Sciatic nerve (tissue), 2 donors: ENCODE data around the gene CYP4Z1. TPM values are rescaled to one million over a fixed set of nuclear protein-coding genes. Genes with fewer than 3 reads are reported as not detected.
"Not testable (repeated sequence)": the region's sequence is repeated elsewhere in the genome, so short reads cannot be mapped to it uniquely, and the experiment has no call there.

ENCODE experiments used
- ATAC-seq: fragments of 200-7000 bp; cut with Tn5 transposase; one replicate; pipeline ENCODE4 v1.9.1; 2020; ENCODE audit warnings: mild to moderate bottlenecking, moderate library complexity
- DNase-seq: peaks from one replicate; pipeline ENCODE4 v3.0.0-alpha.2; 2020; ENCODE audit warnings: low spot score
- intact Hi-C: fragments of 100-400 bp; cut with DNase I; formaldehyde crosslinking; loops from one replicate; pipeline ENCODE4 v1.14.2; 2022
- total RNA-seq: library from RNA; stranded (reverse); fragmentation: NEBNext Ultra II Directional; extraction: Animal tissue kit (Norgen Biotek cat#: 25700); gene quantifications from one replicate; pipeline ENCODE4 v1.2.1, GENCODE V29; 2021
- donor health status: DM: no; HTN: no; CAD: no.
- donor health status: DM: no; HTN: no; CAD: no.

CYP4Z1 gene, protein sequence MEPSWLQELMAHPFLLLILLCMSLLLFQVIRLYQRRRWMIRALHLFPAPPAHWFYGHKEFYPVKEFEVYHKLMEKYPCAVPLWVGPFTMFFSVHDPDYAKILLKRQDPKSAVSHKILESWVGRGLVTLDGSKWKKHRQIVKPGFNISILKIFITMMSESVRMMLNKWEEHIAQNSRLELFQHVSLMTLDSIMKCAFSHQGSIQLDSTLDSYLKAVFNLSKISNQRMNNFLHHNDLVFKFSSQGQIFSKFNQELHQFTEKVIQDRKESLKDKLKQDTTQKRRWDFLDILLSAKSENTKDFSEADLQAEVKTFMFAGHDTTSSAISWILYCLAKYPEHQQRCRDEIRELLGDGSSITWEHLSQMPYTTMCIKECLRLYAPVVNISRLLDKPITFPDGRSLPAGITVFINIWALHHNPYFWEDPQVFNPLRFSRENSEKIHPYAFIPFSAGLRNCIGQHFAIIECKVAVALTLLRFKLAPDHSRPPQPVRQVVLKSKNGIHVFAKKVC
- total RNA-seq, result 3.5 TPM

DNA sequence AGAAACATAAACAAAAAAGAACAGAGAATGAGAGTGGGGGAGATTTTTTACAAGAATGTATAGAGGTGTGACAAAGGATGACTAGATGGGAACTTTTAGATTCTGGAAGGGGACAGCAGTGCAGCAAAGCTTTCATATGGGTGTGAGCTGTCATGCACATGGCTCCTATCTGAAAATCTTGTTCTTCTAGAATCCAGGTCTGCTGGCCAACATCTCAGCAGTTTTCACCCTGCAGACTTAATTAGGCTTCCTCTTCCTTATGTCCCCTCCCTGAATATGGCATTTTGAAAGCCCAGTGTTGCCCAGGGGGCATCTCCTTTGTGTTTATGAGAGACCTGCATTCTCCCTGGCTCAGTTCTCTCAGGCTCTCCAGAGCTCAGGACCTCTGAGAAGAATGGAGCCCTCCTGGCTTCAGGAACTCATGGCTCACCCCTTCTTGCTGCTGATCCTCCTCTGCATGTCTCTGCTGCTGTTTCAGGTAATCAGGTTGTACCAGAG is at the start of gene CYP4Z1:
TSS of gene CYP4Z1 (plus strand) at position 135 of the 498 bp plus-strand sequence. CDS start at position 395, 260 bp downstream.
- intact Hi-C loops, result no loop called here
- ATAC-seq, result no peak

DNA sequence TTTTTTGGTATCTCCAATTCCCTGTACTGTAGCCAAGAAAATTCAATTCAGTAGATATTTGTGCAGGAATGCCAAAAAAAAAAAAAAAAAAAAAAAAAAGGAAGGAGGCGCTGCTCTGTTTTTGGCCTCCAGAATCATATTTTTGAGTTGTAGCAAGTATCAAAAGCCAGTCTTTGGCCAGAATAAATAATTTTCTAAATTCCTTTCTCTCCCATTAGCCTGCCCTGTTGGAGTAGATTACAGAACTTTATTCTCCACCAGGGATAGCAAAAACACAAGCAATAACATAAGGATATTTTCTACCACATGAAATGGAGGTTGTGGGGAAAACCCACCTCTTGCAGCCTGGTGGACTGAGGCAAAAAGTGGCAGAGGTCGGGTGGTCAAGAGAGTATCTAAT is 46.0 kb upstream of the CYP4Z1 start:
- ATAC-seq (peak; percentile 67), DNase-seq (no peak)
- intact Hi-C loops, result no loop called here

More for the DNA sequence above, at the start of gene CYP4Z1:
- DNase-seq, result no peak

DNA sequence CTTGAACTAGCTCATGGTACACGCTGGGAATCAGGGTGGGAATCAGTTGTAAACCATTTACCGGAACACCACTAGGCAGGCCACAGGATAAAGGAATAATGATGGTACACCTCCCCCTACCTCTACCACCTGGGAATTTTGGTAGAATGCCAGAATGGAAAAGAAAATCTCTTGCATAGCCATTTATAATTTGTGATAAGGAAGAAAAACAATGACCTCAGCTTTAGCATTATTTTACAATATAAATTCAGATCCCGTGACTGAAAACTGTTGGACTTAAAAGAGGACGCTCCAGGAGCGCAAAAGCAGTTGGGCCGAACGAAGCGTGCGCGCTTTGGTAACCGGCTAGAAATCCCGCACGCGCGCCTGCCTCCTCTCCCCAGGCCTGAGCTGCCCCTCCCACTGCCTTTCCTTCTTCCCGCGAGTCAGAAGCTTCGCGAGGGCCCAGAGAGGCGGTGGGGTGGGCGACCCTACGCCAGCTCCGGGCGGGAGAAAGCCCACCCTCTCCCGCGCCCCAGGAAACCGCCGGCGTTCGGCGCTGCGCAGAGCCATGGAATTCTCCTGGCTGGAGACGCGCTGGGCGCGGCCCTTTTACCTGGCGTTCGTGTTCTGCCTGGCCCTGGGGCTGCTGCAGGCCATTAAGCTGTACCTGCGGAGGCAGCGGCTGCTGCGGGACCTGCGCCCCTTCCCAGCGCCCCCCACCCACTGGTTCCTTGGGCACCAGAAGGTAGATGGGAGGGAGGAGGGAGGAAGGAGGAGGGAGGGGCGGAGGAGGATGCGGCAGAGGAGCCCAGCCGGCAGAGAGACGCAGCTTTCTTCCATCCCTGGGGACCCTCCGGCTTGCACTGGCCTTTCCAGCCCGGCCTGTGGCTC is 43.5 kb upstream of the CYP4Z1 start, which contains the start of gene CYP4X1:
TSS of gene CYP4X1 (plus strand) at position 402 of the 873 bp plus-strand sequence. CDS start at position 551, 149 bp downstream.
- DNase-seq, result peak; percentile 65
- peak; percentile 79 for ATAC-seq
- intact Hi-C loops, result no loop called here

DNA sequence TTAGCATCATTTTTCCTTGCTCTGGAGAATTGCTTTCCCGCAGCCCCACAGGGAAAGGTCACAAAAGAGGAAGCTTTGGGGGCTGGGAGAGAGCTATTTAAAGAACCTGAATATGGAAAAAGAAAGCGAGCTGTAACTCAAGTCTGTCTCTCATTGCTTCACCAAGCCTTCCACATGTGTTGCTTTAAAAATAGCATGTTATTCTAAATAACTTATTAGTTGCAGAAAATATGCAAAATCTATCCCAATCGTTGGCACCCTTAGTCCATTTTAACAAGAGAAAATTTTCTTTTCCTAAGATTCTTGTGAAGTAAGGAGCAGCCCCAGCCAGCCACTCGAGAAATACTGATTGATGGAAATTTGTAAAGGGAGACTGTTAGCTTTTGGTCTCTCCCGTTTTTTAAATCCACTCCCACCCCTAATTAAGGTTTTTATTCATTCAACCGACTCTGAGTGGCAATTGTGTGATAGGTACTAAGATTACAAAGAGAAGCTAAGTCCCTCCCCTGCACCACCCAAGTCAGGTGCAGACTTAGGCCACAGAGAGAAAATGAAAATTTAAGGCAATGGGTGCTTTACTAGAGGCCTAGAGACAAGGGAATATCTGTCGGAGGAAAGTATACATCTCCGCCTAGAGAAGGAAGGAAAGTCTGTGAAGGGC is 42.8 kb upstream of the CYP4Z1 start:
- no peak for DNase-seq
- intact Hi-C loops, result no loop called here
- no peak for ATAC-seq

DNA sequence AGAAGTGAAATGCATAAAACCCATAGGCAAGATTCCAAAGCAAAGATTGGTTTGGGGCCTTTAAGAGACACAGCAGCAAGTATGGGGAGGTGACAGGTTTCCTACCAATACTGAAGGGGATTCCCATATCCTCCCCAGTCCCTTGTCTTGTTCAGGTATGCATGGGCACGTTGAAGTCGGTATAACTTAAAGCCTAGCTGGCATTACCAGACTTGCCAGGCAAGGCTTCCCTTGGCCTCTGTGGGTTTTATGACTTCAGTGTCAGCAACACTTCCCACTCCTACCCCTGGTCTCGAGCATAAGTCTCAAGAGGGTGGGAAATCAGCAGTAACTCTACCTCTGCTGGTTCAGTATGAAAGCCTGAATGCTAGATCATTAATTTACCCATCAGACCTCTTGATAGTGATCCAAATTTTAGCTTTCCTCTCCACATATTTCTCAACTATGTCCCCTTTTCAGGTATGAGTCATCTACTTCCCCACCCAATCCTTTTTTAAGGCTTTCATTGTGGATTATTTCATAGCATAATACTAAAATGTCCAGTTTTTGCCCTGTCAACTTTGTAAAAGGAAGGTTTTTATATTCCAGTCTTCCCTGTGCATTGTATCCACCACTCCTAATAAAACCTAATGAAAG is 36.7 kb upstream of the CYP4Z1 start:
- DNase-seq (no peak), ATAC-seq (peak; percentile 52)
- intact Hi-C loops, result no loop called here

DNA sequence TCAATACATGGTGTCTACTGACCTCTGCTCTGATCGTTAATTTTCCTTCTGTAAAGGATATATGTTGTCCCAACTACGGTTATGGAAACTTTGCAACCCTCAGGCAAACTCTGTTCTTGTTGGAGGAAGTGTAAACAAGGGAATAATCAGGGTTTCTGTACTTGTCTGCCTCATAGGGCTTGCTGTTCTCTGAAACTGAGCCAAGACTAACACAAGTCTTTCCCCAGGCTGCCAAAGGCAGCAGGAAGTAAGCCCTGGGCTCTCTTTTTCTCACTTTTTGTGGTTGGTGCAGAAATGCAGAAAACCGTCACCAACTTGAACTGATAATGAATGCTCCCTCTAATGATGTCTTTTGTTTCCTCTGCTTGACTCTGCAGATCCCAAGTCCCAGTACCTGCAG is 36.0 kb upstream of the CYP4Z1 start:
- ATAC-seq, result peak; percentile 98
- no peak for DNase-seq
- intact Hi-C loops, result no loop called here

DNA sequence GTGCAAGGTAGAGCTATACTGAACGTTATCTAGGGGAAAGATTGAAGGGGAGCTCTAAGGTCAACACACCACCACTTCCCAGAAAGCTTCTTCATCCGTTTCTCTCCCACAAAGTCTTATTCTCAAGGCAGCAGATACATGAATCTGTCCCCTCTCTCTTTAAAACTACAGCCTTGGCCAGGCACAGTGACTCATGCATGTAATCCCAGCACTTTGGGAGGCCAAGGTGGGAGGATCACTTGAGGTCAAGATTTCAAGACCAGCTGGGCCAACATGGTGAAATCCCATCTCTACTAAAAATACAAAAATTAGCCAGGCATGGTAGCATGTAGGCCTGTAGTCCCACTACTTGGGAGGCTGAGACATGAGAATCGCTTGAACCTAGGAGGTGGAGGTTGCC is 35.4 kb upstream of the CYP4Z1 start:
- DNase-seq (no peak), ATAC-seq (peak; percentile 69)
- intact Hi-C loops, result no loop called here

DNA sequence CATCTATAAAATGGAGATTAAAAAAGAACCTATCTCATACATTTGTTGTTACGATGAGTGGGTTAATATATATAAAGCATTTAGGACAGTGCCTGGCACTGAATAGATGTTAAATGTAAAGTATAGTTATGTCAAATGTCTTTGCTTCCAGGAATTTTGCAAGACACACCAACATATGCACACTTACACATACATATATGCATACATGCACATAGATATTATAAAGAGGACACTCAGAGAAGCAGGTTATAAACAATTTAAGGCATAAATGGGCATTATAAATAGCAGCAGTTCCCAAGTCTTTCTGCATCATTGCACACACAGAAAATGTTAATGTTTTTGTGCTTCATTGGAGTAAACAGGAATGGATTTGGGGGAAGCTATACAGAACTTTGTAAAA is 30.3 kb upstream of the CYP4Z1 start:
- intact Hi-C loops, result no loop called here
- ATAC-seq, result no peak
- DNase-seq, result no peak

DNA sequence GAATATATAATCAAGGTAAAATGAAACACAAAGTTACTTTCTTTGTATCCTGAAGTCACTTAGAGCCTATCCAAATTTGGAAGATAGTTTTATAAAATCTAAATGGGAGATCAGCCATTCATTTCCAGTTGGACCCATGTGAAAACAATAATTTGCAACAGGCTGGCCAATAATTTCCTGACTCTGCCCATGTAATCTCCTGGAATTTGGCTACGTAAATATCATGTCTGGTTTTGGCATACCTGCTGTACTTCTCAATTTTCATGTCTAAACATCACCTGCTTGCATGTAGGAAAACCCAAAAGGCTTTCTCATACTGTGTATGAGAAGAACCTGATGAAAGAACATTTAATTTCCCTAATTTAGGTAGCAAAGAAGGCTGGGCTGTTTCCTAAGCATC is 7.7 kb upstream of the CYP4Z1 start:
- ATAC-seq, result no peak
- no peak for DNase-seq
- intact Hi-C loops, result no loop called here

DNA sequence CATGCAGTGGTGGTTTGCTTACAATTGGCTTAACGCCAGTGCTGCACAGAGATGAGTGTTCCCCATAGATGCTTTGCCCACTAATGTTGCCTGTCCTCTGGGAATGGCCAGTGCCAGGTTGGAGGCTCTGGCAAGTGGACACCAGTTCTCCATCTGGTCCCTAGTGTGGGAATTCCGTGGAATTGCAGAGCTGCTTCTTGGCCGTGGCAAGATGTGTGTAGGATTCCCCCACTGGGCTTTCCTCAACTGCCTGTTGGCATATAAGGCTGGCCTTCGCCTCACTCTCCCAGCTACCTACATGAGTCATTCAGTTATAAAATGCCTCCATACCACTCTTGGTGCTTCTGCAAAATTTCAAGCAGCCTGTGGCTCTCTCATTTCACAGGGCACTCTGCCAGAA is 2.0 kb downstream of the CYP4Z1 start:
- intact Hi-C loops, ATAC-seq, DNase-seq: not testable (repeated sequence)

DNA sequence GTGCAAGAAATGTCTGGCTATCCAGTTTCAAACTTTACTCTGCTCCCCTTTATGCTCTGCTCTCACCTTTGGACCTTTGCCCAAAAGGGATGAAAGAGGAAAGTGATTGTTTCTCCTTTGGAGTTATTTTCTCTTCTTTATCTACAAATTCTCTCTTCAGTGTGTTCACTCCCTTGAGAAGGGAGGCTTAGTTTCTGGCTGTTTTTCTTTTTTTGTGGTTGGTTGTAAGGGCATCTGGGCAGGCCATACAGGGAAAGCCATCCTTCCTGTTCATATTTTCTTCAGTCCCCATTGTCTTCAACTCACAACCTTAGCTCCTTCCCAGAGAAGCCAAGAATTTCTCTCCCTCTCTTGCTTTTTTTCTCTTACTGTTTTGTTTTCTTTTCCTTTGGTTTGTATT is 2.5 kb downstream of the CYP4Z1 start:
- ATAC-seq, intact Hi-C loops: not testable (repeated sequence)

DNA sequence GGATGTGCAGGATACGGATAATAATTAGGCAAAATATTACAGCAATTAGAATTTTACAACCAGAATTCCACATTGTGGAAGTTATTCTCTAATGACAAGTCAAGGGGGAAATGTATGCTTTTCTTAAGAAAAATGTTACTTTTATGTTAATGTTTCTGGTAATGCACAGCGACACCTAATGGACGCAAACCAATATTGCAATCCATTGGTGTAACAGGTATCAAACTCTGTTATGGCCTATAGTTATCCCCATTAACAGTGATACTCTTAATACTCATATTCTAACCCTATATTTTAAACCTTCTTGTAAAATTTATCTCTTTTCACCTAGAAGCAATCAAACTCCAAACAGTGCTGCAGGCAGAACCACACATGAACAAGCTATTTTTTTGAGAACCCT is 22.3 kb downstream of the CYP4Z1 start:
- ATAC-seq, intact Hi-C loops: not testable (repeated sequence)
- peak; percentile 61 for DNase-seq

More for the DNA sequence above, 2.5 kb downstream of the CYP4Z1 start:
- DNase-seq, result not testable (repeated sequence)

DNA sequence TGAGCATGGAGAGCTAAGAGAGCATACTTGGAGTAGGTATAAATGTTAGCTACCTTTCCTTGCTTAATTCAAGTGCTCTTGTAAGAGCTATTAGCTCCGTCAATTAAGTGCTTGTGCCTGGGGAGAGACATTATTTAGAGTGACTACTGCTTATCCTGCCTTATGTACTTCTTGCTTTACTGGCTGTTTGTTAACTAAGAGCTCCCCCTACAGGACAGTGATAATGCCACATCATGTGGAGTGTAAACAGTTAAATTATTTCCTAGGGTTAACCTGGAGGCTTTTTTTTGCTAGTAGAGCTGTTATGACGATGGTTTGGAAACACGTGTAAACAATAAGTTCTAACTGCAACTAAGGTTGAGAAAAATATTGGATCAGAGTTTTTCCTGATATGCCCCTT is 24.4 kb downstream of the CYP4Z1 start:
- intact Hi-C loops, DNase-seq, ATAC-seq: not testable (repeated sequence)

DNA sequence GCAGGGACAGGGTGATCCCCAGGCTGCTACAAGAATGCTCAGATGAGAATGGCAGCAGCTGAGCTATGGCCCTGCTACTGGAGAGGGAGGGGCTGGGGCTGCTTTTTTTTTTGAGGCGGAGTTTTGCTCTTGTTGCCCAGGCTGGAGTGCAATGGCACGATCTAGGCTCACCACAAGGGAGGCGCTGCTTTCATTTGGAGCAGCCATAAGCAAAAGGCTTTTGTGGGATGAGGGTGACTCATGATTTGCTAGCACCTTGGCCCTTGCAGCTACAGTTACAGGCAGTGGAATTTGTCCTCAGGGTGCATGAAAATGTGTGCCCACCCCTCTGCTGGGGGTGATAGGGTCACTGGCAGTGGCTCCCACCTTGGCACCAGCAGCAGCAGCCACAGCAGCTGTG is 37.8 kb downstream of the CYP4Z1 start:
- no peak for ATAC-seq
- intact Hi-C loops, result no loop called here
- DNase-seq, result no peak

DNA sequence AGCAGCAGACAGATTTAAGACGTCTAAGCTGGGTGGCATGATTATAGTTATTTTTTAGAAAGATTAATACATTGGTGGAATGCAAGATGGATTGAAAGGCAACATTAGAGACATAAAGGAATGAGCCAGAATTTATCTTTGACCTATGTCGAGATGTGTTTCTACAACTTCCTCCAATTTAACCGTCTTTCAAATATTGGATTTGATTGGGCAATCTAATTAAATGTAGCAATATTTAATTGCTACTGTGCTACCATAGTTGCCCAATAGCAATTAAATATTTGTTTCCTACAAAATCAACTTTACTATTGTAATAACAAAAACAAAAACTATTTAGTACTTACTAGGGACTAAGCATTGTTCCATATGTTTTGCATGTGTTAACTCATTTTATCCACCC is 39.8 kb downstream of the CYP4Z1 start:
- intact Hi-C loops, result no loop called here
- DNase-seq (no peak), ATAC-seq (no peak)

DNA sequence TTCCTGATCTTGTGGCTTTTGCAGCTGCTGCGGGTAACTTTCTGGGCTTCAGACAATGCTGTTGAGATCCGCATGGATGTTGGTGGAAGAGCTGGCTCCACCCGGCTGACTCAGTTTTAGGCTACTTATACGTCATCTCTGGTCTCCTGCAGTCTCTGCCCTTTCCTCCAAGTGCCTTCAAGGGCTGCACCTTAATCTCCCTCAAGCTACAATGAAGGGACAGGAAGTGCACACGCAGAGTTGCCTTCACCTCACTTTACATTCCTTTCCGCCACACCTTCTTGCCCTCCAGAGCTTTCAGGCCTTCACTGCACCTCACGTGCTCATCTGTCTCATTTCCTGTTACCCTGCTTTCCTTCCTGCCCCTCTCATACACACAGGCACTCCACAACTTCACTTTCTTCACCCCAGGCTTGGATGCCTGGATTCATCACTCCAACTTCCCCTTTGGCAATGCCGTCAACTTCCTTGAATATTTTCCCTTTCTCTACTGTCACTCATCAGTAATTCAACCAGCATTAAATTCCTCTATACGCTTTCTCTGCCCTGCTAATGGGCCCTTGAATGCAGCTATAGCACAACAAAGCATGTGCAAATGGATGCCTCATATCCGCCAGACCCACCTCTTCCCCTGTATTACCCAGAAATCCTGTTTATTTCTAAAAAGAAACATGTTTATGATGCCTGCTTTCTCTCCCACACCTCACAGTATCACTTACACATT is 41.0 kb downstream of the CYP4Z1 start:
- DNase-seq, ATAC-seq, intact Hi-C loops: not testable (repeated sequence)

DNA sequence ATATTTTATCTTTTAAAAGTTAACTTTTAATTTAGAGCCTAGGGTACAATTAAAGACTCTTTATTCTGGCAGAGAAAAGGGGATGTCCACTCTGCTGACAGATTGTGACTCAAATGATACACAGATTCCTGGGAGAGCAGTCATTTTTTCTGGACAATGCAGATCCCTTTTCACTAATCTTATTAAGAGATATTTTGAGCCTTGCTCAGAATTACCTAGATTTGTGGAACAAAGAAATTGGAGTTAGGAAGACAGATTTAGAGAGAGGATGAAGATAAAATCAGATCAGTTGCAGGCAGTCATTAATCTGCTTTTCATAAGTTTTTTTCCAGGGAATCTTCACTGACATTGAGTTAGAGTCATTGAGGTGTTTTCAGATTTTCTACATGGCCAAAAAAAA is 42.5 kb downstream of the CYP4Z1 start:
- intact Hi-C loops, DNase-seq, ATAC-seq: not testable (repeated sequence)

DNA sequence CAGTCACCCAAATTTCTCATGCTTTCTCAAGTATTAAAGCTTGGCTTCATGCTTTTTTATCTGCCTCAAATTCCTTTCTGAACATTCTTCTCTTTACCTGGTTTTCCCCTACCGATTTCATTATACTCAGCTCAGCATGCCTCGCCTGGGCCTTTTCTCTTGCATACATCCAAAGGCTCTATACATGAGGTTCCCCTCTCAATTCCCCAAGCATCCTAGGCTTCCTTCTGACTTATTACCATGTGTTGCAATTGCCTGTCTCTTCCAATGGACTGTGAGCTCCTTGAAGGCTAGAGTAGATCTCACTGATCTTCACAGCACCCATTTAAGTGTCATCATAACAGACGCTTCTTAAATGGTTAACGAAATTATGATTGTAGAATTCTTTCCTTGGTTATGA is 46.1 kb downstream of the CYP4Z1 start:
- DNase-seq (no peak), ATAC-seq (no peak)
- intact Hi-C loops, result no loop called here
